Upper lobe of right lung (tissue), 1 donor: ENCODE results near the gene PEX14. TPM values are rescaled to one million over a fixed set of nuclear protein-coding genes. Genes with fewer than 3 reads are reported as not detected.
A peak's percentile ranks its signal among the peaks of the same experiment; 100 is the strongest.

ENCODE experiments used
- ATAC-seq: fragments of 200-7000 bp; cut with Tn5 transposase; one replicate; pipeline ENCODE4 v1.9.1; 2020; ENCODE audit warnings: mild to moderate bottlenecking, moderate library complexity
- DNase-seq: peaks from one replicate; pipeline ENCODE4 v3.0.0-alpha.2; 2020
- H3K27ac ChIP-seq: fragments of 200-600 bp; one replicate; pipeline ENCODE4 v1.8.0; 2022
- H3K27me3 ChIP-seq: fragments of 200-600 bp; one replicate; pipeline ENCODE4 v1.8.0; 2022; ENCODE audit warnings: mild to moderate bottlenecking
- H3K36me3 ChIP-seq: fragments of 200-600 bp; one replicate; pipeline ENCODE4 v1.8.0; 2022
- H3K4me1 ChIP-seq: fragments of 200-600 bp; one replicate; pipeline ENCODE4 v1.8.0; 2022
- H3K4me3 ChIP-seq: fragments of 200-600 bp; one replicate; pipeline ENCODE4 v1.8.0; 2022; ENCODE audit warnings: mild to moderate bottlenecking
- H3K9me3 ChIP-seq: fragments of 200-600 bp; one replicate; pipeline ENCODE4 v1.8.0; 2022
- intact Hi-C: fragments of 100-400 bp; cut with DNase I; formaldehyde crosslinking; loops from one replicate; pipeline ENCODE4 v1.11.0; 2022
- total RNA-seq: library from RNA; stranded (reverse); fragmentation: NEBNext Ultra II Directional; extraction: Animal tissue kit (Norgen Biotek cat#: 25700); gene quantifications from one replicate; pipeline ENCODE4 v1.2.1, GENCODE V29; 2021
- TF ChIP-seq, protein P1 (sequence below): fragments of 200-600 bp; IDR thresholded peaks from one replicate; pipeline ENCODE4 v1.8.0; 2022; ENCODE audit warnings: antibody characterized with exemption
- donor health status: DM: no; HTN: yes; CAD: no; lungs with severe emphysema.

The PEX14 gene
- total RNA-seq, 1 donor from 2014 or later, result 25.8 TPM

DNA sequence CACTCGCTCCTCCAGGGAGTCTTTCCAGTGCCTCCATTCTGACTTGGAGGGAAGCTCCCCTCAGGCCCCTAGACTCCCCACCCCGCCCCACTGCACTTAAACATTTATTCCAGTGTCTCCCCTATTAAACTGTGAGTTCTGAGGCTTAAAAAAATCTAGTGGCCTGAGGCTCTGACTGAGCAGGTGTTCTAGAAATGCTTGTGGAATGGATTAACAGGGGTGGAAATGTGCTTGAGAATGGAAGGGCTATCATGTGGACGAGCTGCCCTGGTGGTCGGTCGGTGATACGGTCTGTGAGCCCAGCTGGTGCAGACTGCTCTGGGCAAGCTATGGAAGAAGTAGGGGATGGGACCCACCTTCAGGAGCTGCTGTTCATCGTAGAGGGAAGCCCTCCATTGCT, 130.2 kb downstream of the PEX14 start:
- H3K27me3 ChIP-seq, result no peaks in the 10 kb centered on the region
- H3K4me1 ChIP-seq, result no peaks in the 10 kb centered on the region
- H3K36me3 ChIP-seq, result no peaks in the 10 kb centered on the region
- ATAC-seq (no peak), DNase-seq (no peak)
- no peaks in the 10 kb centered on the region for H3K9me3 ChIP-seq
- no peak overlapping the region for H3K27ac ChIP-seq
- H3K4me3 ChIP-seq, result no peak overlapping the region
- TF ChIP-seq, protein P1, sequence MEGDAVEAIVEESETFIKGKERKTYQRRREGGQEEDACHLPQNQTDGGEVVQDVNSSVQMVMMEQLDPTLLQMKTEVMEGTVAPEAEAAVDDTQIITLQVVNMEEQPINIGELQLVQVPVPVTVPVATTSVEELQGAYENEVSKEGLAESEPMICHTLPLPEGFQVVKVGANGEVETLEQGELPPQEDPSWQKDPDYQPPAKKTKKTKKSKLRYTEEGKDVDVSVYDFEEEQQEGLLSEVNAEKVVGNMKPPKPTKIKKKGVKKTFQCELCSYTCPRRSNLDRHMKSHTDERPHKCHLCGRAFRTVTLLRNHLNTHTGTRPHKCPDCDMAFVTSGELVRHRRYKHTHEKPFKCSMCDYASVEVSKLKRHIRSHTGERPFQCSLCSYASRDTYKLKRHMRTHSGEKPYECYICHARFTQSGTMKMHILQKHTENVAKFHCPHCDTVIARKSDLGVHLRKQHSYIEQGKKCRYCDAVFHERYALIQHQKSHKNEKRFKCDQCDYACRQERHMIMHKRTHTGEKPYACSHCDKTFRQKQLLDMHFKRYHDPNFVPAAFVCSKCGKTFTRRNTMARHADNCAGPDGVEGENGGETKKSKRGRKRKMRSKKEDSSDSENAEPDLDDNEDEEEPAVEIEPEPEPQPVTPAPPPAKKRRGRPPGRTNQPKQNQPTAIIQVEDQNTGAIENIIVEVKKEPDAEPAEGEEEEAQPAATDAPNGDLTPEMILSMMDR, result no peak
- intact Hi-C loops, result no loop called here

DNA sequence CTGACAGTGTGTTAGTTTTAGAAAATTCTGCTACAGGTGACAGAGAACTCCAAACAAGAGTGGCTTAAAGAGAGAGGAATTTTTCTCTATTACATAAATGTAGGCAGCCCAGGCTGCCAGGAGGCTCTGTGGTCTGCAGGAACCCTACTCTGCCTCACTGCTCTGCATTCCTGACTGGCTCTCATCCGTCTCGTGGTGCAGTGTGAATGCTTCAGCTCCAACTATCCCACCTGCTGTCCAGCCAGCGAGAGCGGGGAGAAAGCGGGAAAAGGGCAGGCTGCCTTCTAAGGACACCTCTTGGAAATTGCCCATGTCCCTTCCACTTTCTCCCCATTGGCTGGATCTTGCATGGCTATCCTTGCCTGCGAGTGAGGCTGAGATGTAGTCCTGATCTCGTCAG, 131.3 kb downstream of the PEX14 start:
- DNase-seq, result no peak
- Histone ChIP-seq H3K27ac (no peak overlapping the region), H3K9me3 (no peaks in the 10 kb centered on the region), H3K4me1 (no peaks in the 10 kb centered on the region), H3K4me3 (no peak overlapping the region), H3K36me3 (no peaks in the 10 kb centered on the region), H3K27me3 (no peaks in the 10 kb centered on the region)
- TF ChIP-seq, protein P1, result no peak
- intact Hi-C loops, result no loop called here
- peak; percentile 33 for ATAC-seq

DNA sequence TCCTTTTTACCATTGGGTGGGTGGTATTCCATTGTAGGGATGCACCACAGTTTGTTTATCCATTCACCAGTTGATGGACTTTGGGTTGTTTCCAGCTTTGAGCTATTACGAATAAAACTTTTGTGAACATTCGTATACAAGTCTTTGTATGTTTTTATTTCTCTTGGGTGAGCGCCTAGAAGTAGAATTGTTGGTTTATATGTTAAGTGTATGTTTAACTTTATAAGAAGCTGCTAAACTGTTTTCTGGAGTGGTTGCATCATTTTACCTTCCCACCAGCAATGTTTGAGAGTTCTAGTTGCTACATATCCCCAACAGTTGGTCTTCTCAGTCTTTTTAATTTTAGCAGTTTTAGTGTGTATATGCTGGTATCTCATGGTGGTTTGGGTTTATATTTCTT, 132.5 kb downstream of the PEX14 start:
- H3K4me3 ChIP-seq, result no peak overlapping the region
- TF ChIP-seq, protein P1, result no peak
- H3K36me3 ChIP-seq, result no peaks in the 10 kb centered on the region
- no peaks in the 10 kb centered on the region for H3K4me1 ChIP-seq
- H3K9me3 ChIP-seq, result no peaks in the 10 kb centered on the region
- no peak for DNase-seq
- no peak overlapping the region for H3K27ac ChIP-seq
- H3K27me3 ChIP-seq, result no peaks in the 10 kb centered on the region
- ATAC-seq, result no peak
- intact Hi-C loops, result no loop called here

DNA sequence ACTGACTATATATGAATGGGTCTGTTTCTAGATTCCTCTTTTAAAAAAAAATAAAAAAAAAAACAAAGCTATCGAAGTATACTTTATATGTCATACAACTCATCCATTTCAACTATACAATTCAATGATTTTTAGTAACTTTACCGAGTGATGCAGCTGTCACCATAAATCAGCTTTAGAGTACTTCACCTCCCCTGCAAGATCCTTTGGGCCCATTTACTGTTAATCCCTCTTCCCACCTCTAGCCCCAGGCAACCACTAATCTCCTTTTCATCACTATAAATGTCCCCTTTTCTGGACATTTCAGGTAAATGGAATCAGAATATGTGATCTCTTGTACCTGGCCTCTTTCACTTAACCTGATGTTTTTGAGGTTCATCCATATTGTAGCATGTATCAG, 133.9 kb downstream of the PEX14 start:
- Histone ChIP-seq H3K9me3 (no peaks in the 10 kb centered on the region), H3K27me3 (no peaks in the 10 kb centered on the region), H3K36me3 (no peaks in the 10 kb centered on the region), H3K4me3 (no peak overlapping the region), H3K4me1 (no peaks in the 10 kb centered on the region), H3K27ac (no peak overlapping the region)
- TF ChIP-seq, protein P1, result no peak
- no peak for ATAC-seq
- DNase-seq, result no peak
- intact Hi-C loops, result no loop called here

DNA sequence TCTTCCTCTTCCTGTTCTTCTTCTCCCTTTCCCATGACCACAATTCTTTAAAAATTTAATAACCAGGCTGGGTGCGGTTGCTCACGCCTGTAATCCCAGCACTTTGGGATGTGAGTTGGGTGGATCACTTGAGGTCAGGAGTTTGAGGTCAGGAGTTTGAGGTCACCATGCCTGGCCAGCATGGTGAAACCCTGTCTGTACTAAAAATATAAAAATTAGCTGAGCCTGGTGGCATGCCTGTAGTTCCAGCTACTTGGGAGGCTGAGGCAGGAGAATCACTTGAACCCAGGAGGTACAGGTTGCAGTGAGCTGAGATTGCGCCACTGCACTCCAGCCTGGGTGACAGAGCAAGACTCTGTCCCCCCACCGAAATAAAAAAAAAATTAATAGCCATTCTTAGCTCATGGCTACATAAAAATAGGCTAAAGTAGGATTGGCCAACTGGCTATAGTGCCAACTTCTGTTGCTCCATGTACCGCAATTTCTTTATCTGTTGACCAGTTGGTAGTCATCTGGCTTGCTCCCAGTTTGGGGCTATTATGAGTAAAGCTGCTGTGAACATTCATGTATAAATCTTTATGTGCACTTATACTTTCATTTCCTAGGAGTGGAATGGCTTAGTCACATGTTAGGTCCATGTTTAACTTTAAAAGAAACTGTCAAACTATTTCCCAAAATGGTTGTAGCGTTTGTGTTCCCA, 136.3 kb downstream of the PEX14 start:
- Histone ChIP-seq H3K36me3 (no peaks in the 10 kb centered on the region), H3K4me1 (no peaks in the 10 kb centered on the region), H3K9me3 (no peaks in the 10 kb centered on the region), H3K4me3 (no peak overlapping the region), H3K27me3 (no peaks in the 10 kb centered on the region), H3K27ac (no peak overlapping the region)
- TF ChIP-seq, protein P1, result no peak
- no peak for DNase-seq
- intact Hi-C loops, result no loop called here
- no peak for ATAC-seq
